GM18502 (cell line): Measurements from ENCODE around the gene SAP130.
"Not testable (repeated sequence)": the region's sequence is repeated elsewhere in the genome, so short reads cannot be mapped to it uniquely, and the experiment has no call there.

Source experiments
- ATAC-seq: cut with Tn5 transposase; IDR thresholded peaks from one replicate; pipeline ENCODE4 v1.9.1; 2021; ENCODE audit warnings: mild to moderate bottlenecking; ENCODE audit not compliant: unreplicated experiment, poor library complexity

The SAP130 gene

GRCh38 chr2:127953849-127954248, 74.0 kb downstream of the SAP130 start:
- ATAC-seq: no peak

DNA sequence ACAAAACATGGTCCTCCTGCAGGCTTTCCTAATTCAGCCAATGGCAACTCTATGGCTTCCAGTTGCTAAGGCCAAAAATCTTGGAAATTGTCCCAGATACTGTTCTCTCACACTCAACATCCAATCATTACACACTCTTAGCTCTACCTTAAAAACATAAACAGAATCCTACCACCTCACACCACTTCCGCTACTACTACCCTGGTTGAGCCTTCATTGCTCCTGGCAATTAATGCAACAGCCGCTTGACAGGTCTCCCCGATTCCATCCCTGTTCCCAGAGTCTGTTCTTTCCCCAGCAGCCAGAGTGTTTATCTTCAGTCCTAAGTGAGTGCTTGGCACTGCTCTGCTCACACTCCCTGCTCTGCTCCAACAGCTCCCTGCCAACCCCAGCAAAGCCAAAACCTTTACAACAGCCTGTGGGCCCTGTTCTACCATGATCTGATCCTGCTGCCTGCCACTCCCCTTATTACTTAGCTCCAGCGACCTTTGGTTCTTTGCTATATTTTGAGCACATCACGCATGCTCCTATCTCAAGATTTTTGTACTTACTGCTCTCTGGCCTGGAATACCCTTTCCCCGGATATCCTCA, 74.6 kb downstream of the SAP130 start:
- no peak for ATAC-seq

DNA sequence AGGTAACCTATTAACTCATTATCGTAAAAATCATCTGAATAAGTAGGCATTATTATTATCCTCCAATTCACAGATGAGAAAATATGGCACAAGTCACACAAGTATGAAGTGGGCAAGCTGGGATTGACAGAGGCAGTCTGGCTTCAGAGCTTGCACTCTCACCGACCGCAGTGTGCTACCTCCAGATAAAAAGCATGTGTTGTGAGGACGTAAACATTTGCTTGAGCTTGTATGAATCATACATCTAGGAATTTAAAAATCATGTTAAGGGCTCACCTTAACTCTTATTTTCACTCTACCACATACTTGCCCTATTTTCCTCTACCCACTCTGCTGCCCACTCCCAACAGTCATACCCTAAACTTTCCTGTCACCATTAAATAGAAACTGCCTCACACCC, 76.8 kb downstream of the SAP130 start:
- no peak for ATAC-seq

DNA sequence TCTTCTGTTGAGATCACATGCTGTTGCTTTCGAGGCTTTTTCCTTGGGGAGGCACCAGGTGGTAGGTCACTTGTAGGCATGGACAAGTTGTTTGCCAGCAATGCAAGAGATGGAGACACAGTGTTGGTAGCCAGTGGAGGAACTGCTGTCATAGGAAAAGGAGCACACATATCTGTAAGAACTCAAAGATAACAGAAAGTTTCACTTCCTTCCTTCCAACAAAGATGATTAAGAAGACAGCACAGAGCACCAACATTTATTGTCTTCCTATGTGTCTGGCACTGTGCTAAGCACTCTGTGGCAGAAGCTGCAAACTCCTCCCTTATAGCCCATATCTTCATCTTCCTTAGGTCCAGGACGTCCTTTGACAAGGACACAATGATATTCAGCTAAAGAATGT, 77.6 kb downstream of the SAP130 start:
- no peak for ATAC-seq

- ATAC-seq: no peak
Measured at GRCh38 chr2:127945281-127945680, 82.6 kb downstream of the SAP130 start.

GRCh38 chr2:127943186-127943585, 84.7 kb downstream of the SAP130 start:
- ATAC-seq: no peak

GRCh38 chr2:127942002-127942401, 85.9 kb downstream of the SAP130 start:
- ATAC-seq: no peak

- ATAC-seq: no peak
Measured at GRCh38 chr2:127941461-127941860, 86.4 kb downstream of the SAP130 start.

GRCh38 chr2:127940641-127941040, 87.2 kb downstream of the SAP130 start:
- ATAC-seq: no peak

GRCh38 chr2:127935337-127935736, 92.5 kb downstream of the SAP130 start:
- no peak for ATAC-seq

DNA sequence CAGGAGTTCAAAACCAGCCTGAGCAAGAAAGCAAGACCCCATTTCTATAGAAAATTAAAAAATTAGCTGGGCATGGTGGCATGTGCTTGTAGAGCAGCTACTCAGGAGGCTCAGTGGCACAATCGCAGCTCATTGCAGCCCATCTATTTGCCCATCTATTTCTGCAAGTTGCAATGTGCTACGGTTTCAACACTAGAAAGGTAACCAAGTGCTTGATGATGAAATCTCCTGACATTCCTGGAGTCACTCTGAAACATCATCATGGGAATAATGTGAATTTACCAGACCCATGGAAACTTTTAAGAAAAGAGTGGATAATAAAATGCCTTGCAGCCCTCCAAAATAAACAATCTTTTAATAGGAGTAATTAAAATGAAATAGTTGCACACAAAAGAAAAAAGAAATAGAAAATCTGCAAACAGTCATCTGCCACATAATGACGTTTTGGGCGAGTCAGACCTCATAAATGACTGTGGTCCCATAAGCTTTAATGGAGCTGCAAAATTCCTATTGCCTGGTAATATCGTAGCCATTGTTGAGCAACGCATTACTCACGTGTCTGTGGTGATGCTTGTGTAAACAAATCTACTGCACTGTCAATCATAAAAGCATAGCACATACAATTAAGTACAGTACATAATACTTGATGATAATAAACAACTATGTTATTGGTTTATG, 95.5 kb downstream of the SAP130 start:
- ATAC-seq: no peak

DNA sequence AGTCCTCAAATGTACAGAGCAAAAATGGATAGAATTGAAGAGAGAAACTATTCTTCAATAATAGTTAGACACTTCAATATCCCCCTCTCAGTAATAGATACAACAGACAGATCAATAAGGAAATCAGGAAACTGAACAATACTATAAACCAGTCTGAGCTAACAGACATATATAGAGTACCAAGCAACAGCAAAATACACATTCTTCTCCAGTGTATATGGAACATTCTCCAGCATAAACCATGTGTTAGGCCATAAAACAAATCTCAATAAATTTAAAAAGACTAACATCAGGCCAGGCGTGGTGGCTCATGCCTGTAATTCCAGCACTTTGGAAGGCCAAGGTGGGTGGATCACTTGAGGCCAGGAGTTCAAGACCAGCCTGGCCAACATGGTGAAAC, 98.4 kb downstream of the SAP130 start:
- ATAC-seq: no peak

- no peak for ATAC-seq
Measured at GRCh38 chr2:127927384-127927783, 100.5 kb downstream of the SAP130 start.

DNA sequence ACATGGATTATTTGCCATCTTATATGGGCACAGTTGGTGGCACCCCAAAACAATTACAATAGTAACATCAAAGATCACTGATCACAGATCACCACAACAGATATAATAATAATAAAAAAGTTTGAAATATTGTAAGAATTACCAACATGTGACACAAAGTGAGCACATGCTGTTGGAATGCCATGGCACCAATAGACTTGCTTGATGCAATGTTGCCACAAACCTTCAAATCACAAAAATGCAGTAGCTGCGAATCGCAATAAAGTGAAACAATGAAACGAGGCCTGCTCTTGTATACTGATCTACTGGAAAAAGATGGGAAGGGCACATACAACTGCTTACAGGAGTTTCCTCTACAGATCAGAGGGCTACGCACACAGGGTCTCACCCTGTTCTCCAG, 109.9 kb downstream of the SAP130 start:
- ATAC-seq: no peak

- no peak for ATAC-seq
Measured at GRCh38 chr2:127913808-127914457, 113.9 kb downstream of the SAP130 start.

GRCh38 chr2:127911737-127912136, 116.1 kb downstream of the SAP130 start:
- ATAC-seq: no peak

GRCh38 chr2:127910415-127910814, 117.4 kb downstream of the SAP130 start:
- no peak for ATAC-seq

DNA sequence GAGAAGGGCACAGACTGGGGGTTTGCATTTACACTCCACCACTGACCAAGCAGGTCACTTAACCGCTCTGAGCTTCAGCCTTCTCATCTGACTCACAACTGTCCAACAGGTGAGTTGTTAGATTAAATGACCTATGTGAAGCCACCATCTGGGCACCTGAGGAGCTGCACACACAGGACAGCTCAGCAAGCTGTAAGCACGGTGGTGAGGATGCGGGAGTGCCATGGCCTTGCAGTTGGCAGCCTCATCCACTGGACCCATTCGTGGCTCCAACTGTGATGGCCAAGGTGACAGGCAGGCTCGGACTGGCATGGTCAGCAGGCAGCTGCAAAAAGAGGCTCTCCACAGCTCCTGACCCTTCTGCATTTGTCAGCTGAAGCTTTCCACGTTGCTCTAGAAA, 118.8 kb downstream of the SAP130 start:
- ATAC-seq: no peak

- not testable (repeated sequence) for ATAC-seq
Measured at GRCh38 chr2:127907733-127908400, 120.0 kb downstream of the SAP130 start.

DNA sequence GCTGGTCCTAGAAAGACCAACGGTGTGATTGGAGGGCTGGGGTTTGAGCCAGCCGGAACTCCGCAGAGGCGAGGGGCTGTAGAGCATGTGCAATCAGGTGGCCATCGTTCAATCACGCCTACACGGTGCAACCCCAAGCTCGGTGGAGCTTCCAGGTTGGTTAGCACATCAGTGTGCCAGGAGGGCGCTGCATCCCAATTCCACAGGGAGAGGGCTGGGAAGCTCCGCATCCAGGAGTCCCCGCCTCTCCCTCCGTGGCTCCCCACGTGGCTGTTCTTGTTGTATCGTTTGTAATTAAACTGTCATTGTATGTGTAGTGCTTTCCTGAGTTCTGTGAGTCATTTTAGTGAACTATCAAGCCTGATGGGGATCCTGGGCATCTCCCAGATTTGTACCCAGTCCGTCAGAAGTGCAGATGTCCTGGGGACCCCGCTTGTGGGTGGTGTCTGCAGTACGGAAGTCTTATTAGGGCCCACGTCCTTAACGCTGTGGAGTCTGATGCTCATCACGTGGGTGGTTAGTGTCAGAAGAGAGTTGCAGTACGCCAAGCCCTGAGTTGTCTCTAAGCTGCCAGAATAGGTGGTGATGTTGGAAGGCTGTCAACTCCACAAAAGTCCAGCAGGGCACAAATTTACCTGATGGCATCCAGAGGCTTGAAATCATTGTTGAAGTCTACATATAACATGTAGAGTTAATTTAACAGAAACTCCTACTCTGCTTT, 121.5 kb downstream of the SAP130 start:
- no peak for ATAC-seq
